ENCODE measurements around the gene KRTAP10-3.

Gene KRTAP10-3

DNA sequence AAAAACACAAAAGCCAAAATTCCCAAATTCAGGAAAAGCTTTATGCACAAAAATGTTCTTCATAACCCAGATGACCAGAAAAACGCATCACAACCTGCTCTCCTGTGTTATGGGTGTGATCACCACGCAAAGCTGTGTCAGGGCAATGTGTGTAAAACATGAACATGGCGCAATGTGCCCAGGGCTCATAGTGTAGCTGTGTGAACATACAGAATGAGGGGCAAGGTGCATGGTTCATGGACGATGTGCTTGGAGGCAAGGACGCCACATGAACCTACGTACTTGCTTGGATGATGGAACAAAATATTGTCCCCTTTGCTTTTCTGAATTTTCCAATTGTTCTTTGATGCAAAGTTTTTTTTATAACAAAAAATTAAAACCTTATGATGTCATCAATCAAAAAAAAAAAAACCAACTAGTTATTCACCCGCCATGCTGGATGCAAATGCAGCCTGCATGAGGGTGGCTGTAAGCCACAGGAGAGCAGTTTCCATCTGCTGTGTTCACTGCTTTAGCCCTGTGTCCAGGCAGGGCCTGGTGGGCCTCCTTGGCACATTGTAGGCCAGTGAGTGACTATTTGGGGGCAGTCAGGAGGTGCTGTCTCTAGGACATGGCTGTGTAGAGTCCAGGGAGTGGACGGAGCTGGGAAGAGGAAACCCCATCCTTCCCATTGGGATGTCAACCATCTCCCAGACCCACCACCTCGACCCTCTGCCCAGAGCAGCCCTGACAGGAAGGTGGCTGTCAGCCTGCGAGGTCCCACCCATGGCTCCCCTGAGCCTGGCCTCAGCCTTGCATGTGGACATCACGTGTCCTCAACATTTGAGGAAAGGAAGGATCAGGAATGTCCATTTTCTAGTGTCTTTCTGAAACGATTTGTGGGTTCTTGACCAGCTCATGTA is 32.2 kb downstream of the KRTAP10-3 start:
- Histone ChIP-seq H3K4me3 (no peak overlapping the region), H3K4me1 (no peaks in the 10 kb centered on the region), H3K36me3 (no peaks in the 10 kb centered on the region), H3K27ac (no peak overlapping the region), H3K27me3 (peaks cover 0 to 26% of the 10 kb centered on the region in 2 donors), H3K9me3 (no peaks in the 10 kb centered on the region)
- TF ChIP-seq CTCF (IDR thresholded peaks at IDR 0.05) = no peak
- DNase-seq = peak; percentile 7 to 31
- intact Hi-C loops (cut with DNase I; ENCODE audit: low total_unique reads) = no loop called here

GRCh38 chr21:44525391-44526095 is 33.1 kb downstream of the KRTAP10-3 start:
- DNase-seq = peak; percentile 13 to 48
- no peak for TF ChIP-seq CTCF (IDR thresholded peaks at IDR 0.05)
- H3K4me3 ChIP-seq = no peak overlapping the region
- no peaks in the 10 kb centered on the region for H3K4me1 ChIP-seq
- no peaks in the 10 kb centered on the region for H3K36me3 ChIP-seq
- intact Hi-C loops (cut with DNase I; ENCODE audit: low total_unique reads) = no loop called here
- H3K9me3 ChIP-seq = no peaks in the 10 kb centered on the region
- peaks cover 0 to 29% of the 10 kb centered on the region in 2 donors for H3K27me3 ChIP-seq
- no peak overlapping the region for H3K27ac ChIP-seq

DNA sequence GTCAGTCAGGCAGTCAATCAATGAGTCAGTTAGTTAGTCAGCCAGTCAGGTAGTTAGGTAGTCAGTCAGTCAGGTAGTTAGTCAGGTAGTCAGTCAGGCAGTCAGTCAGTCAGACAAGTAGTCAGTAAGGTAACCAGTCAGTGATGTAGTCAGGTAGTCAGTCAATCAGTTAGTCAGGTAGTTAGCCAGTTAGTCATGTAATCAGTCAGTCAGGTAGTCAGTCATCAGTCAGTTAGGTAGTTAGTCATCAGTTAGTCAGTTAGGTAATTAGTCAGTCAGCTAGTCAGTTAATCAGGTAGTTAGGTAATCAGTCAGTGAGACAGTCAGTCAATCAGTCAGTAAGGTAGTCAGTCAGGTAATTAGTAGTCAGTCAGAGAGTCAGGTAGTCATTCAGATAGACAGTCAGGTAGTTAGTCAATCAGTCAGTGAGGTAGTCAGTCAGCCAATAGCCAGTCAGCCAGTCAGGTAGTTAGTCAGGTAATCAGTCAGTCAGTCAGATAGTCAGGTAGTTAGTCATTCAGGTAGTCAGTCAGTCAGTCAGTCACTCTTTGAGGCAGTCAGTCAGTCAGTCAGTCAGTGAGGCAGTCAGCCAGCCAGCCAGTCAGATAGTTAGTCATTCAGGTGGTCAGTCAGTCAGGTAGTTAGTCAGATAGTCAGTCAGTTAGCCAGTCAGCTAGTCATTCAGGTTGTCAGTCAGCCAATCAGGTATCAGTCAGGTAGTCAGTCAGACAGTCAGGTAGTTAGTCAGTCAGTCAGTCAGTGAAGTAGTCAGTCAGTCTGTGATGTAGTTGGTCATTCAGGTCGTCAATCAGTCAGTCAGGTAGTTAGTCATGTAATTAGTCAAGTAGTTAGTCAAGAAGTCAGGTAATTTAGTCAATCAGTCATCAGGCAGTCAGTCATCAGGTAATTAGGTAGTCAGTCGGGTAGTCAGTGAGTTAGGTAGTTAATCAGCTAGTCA is 33.9 kb downstream of the KRTAP10-3 start:
- Histone ChIP-seq H3K9me3 (no peaks in the 10 kb centered on the region), H3K27ac (no peak overlapping the region), H3K4me1 (no peaks in the 10 kb centered on the region), H3K27me3 (peaks cover 0 to 34% of the 10 kb centered on the region in 2 donors), H3K4me3 (no peak overlapping the region), H3K36me3 (no peaks in the 10 kb centered on the region)
- intact Hi-C loops (cut with DNase I; ENCODE audit: low total_unique reads) = no loop called here
- peak in 1 of 2 donors; percentile 3 for DNase-seq
- TF ChIP-seq CTCF (IDR thresholded peaks at IDR 0.05) = no peak

DNA sequence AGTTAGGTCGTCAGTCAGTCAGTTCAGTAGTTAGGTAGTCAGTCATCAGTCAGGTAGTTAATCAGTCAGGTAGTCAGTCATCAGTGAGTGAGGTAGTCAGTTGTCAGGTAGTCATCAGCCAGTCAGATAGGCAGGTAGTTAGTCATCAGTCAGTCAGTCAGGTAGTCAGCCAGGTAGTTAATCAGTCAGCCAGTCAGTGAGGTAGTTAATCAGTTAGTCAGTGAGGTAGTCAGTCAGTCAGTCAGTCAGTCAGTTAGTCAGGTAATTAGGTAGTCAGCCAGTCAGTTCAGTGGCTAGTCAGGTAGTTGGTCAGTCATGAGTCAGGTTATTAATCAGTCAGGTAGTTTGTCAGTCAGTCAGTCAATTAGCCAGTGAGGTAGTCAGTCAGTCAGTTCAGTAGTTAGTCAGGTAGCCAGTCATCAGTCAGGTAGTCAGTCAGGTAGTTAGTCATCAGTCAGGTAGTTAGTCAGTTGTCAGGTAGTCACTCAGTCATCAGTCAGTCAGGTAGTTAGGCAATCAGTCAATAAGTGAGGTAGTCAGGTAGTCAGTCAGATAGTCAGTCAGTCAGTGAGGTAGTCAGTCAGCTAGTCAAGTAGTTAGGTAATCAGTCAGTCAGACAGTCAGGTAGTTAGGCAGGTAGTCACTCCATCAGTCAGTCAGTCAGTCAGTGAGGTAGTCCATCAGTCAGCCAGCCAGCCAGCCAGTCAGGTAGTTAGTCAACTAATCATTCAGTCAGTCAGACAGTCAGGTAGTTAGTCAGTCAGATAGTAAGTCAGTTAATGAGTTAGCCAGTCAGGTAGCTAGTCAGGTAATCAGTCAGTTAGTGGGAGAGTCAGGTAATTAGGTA is 34.8 kb downstream of the KRTAP10-3 start:
- H3K4me1 ChIP-seq = no peaks in the 10 kb centered on the region
- TF ChIP-seq CTCF (IDR thresholded peaks at IDR 0.05) = no peak
- H3K27ac ChIP-seq = no peak overlapping the region
- H3K9me3 ChIP-seq = no peaks in the 10 kb centered on the region
- H3K4me3 ChIP-seq = no peak overlapping the region
- intact Hi-C loops (cut with DNase I; ENCODE audit: low total_unique reads) = no loop called here
- no peaks in the 10 kb centered on the region for H3K36me3 ChIP-seq
- peaks cover 0 to 28% of the 10 kb centered on the region in 2 donors for H3K27me3 ChIP-seq
- no peak for DNase-seq
